Epithelial cell of proximal tubule (primary cell): ENCODE data around the gene ADCK2. TPM values are rescaled to one million over a fixed set of nuclear protein-coding genes. Genes with fewer than 3 reads are reported as not detected.

Source experiments
- total RNA-seq: library from RNA; depleted of rRNA; stranded (reverse); fragments of >200 nt; gene quantifications from 2 replicates; pipeline ENCODE4 v1.2.3, GENCODE V29; 2015

Gene ADCK2
- total RNA-seq, 1 donor from 2014 or later: 36.8 TPM

Other genes with a start within 250 kb of the ADCK2 start
- 40.0 and 69.2 TPM in 2 replicates for gene MKRN1, start 193.4 kb upstream of the ADCK2 start, total RNA-seq
- 27.6 and 34.4 TPM in 2 replicates for gene DENND2A, start 32.1 kb upstream of the ADCK2 start, total RNA-seq
- 425 and 531 TPM in 2 replicates for gene NDUFB2, start 23.8 kb downstream of the ADCK2 start, total RNA-seq